ENCODE data around the gene LPIN1.
A peak's percentile ranks its signal among the peaks of the same experiment; 100 is the strongest.
"Not testable (repeated sequence)": the region's sequence is repeated elsewhere in the genome, so short reads cannot be mapped to it uniquely, and the experiment has no call there.

The LPIN1 gene

GRCh38 chr2:11810237-11810977, 64.0 kb downstream of the LPIN1 start:
- DNase-seq (ENCODE audit: low spot score), result no peak

DNA sequence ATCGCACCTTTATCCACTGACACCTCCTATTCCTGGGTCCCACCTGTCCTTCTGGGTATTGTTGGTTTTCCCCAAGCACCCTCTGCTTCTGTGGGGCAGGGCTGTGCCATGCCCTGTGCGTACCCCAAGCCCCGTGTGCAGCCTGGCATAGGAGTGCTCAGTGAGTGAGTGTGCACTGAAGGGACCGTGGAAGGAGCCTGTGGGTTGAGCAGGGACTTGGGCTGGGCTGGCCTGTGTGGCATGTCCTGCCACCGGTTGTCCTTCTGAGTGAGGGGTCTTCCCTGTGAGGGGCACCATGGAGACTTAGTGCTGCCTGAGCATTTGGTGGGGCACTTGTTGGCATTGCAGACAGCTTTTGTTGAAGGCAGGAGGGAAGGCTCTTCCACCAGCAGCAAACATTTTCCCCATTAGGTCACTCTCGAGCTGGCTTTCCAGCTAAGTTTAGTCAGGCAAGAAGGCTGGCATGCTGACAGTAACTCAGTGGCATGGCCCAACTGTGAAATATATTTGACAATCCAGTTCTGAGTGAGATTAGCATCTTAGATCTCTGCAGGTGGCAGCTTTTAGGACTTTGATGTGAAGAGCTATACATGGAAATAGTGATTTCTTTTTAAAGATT, 64.7 kb downstream of the LPIN1 start:
- no peak for DNase-seq (ENCODE audit: low spot score)

DNA sequence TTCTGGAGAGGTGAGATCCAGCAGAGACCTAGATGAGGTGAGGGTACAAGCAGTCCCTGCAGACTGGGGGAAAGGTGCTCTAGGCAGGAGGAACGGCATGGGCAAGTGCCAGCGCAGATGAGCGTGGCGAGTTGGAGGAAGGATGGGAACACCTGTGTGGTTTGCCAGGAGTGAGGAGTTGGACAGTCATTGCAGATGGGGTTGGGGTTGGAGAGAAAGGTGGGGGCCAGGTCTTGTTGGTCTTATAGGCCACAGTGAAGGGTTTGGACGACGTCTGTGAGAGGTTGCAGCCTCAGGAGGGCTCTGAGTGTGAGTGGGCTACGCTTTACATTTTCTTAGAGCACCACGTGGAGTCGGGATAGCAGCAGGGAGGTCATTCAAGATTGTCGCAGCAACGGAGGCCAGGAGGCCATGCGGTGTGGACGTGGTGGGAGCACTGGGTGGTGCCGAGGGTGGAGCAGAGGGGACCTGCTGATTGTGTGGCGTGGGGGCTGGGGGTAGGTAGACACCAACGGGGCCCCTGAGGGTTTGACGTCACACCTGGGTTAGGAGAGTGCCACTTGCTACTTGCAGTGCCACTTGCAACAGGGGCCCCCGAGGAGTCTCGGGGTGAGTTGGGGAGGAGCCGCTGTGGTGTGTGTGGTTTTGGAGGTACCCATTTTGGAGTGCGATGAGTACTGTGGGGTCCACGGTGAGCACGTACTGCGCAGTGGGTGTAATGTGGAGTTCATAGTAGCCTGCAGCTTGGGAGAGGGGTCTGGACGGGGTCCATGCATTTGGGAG, 66.2 kb downstream of the LPIN1 start:
- no peak for DNase-seq (ENCODE audit: low spot score)

DNA sequence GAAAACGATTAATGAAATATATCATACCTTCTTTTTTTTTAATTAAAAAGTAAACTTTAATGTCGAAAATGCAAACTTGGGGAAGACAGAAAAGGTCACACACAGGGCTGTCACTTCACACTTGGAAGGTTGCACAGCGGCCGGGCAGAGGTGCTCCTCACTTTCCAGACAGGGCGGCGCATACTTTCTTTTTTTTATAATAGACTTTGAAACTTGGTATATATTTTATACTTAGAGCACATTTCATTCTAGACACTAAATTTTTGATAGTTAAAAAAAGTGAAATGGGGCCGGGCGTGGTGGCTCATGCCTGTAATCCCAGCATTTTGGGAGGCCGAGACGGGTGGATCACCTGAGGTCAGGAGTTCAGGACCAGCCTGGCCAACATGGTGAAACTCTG, 66.9 kb downstream of the LPIN1 start:
- DNase-seq (ENCODE audit: low spot score), result not testable (repeated sequence)

- no peak for DNase-seq (ENCODE audit: low spot score)
Measured at GRCh38 chr2:11813951-11814350, 67.5 kb downstream of the LPIN1 start.

DNA sequence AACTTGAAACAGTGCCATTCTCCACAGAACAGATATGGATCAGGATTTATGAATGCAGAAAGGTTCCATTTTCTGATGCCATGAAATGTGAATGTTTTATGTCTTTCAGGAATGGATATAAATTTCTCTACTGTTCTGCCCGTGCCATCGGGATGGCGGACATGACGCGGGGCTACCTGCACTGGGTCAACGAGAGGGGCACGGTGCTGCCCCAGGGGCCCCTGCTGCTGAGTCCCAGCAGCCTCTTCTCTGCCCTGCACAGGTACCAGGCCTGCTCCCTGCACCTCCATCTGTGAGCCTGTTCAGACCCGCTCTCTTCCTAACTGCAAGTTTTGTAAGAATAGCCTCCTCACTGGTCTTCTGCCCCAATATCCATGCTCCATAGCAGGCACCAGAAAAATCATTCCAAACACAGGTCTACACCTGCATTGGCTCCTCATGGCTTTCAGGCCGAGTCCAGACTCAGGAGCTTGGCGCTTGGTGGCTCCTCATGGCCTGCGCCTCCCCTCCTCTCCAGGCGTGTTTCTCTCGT, 68.6 kb downstream of the LPIN1 start:
- no peak for DNase-seq (ENCODE audit: low spot score)

GRCh38 chr2:11816935-11817334, 70.5 kb downstream of the LPIN1 start:
- not testable (repeated sequence) for DNase-seq (ENCODE audit: low spot score)

DNA sequence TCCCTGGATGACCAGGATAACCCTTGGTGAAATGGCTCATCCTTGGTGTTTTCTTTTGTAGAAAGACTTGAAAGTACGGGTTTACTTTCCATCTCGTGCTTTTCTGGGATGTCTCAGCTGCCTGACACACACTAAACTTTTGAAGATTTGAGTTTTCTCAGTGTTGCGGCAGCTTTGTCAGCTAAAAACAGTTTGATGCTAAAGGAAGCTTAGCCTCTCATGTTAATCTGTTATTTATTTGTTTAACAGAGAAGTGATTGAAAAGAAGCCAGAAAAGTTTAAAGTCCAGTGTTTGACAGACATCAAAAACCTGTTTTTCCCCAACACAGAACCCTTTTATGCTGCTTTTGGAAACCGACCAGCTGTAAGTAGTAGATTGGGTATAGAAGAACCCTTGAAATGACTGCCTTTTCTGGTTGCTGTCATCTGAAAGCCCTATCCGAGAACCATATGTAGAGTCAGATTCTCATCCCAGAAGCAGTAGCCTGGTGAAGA, 72.8 kb downstream of the LPIN1 start:
- no peak for DNase-seq (ENCODE audit: low spot score)

- no peak for DNase-seq (ENCODE audit: low spot score)
Measured at GRCh38 chr2:11820650-11821049, 74.2 kb downstream of the LPIN1 start.

DNA sequence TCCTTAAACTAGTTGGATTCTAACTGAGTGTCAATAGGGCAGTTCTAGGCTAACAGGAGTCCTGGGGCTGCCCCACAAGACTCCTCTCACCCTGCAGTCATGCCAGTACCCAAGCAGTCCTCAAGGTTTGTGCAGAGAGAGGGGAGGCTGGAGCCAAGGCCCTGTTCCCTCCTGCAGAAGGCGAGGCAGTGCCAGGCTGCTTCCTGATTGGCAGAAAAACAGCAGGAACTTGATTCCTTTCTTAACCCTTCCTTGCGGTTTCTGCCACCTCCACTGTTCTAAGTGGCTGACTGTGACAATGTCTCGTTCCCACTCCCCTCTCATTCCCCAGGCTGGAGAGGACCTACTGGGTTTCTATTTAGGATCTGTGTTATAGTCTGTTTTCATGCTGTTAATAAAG, 75.3 kb downstream of the LPIN1 start:
- DNase-seq (ENCODE audit: low spot score), result no peak

DNA sequence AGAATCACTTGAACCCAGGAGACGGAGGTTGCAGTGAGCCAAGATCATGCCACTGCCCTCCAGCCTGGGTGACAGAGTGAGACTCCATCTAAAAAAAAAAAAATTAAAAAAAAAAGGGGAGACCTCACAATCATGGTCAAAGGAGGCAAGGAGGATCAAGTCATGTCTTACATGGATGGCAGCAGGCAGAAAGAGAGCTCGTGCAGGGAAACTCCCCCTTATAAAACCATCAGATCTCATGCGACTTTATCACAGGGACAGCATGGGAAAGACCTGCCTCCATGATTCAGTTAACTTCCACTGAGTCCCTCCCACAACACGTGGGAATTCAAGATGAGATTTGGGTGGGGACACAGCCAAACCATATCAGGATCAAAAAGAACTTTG, 75.9 kb downstream of the LPIN1 start:
- DNase-seq (ENCODE audit: low spot score), result not testable (repeated sequence)

DNA sequence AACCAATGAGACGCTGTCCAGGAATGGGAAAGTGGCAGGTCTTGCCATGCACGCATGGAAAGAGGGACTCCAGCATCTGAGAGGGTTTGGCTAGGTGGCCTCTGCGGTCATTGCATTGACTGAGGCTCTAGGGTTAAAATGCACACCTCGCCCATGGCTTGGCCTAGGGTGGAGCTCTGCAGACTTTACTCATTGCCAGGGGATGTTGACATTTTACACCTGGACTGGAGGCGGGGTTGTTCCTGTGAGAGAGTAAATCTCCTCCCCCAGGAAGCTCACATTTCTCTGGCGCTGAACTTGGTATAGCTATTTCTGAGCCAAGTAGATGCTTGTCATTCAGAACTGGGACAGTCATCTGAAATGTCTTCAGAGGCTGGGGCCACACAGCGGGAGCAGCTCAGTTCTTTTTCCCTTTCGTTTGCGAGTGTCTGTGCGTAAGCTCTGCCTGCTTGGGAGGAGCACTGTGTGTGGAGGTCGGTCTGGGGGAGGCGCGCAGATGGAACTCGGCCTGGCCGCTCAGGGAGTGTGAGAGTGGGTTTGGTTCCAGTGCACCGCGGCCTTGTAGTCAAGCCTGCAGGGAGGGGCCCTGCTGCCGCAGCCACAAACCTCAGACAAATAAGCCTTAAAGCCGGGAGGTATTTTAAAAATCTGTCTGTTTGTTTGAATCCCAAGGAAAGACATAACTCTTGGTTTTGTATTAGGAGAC, 76.5 kb downstream of the LPIN1 start:
- no peak for DNase-seq (ENCODE audit: low spot score)

DNA sequence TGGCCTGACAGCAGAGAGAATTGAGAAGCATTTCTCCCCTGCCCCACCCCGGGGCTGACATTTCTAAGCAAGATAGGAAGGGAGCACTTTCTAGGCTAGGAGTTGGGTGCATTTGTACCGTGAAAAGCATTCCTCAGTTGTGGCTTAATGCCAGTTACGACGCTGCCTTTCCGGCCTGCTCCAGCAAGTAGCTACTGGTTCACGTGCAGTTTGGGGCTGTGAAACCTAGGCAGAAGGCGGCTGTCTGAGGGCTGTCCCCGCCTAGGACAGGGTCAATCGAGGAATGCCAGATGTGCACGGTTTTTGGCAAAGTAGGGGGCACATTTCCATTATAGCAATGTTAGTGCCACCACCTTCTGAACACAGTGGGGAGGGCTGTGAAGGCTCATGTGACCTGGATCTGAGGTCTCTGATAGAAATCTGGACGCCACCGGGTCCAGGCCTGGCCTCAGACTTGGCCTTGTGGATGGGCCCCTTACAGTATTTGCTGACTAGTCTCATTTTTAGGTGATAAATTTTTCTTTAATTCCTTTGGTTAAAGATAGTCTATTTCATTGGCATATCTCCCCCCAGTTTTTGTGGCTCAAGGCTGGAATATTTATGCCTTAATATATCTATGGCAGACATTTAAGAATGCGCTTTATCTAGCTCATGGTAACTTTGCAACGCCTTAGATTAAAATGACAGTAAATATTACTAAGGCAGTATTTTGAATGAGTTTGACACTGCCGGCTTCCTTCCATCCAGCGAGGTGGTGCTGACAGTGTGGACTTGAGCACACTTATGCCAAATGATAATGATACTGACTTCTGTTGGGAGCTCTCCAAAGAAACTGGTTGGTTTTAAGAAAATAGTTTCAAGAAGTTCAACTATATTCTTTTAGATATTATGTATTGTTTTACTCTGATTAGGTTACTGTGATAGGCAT, 78.7 kb downstream of the LPIN1 start:
- no peak for DNase-seq (ENCODE audit: low spot score)

- DNase-seq (ENCODE audit: low spot score), result no peak
Measured at GRCh38 chr2:11827547-11827946, 81.1 kb downstream of the LPIN1 start.

- no peak for DNase-seq (ENCODE audit: low spot score)
Measured at GRCh38 chr2:11828933-11829323, 82.5 kb downstream of the LPIN1 start.

GRCh38 chr2:11829324-11829946, 83.0 kb downstream of the LPIN1 start:
- peak; percentile 73 for DNase-seq (ENCODE audit: low spot score)

DNA sequence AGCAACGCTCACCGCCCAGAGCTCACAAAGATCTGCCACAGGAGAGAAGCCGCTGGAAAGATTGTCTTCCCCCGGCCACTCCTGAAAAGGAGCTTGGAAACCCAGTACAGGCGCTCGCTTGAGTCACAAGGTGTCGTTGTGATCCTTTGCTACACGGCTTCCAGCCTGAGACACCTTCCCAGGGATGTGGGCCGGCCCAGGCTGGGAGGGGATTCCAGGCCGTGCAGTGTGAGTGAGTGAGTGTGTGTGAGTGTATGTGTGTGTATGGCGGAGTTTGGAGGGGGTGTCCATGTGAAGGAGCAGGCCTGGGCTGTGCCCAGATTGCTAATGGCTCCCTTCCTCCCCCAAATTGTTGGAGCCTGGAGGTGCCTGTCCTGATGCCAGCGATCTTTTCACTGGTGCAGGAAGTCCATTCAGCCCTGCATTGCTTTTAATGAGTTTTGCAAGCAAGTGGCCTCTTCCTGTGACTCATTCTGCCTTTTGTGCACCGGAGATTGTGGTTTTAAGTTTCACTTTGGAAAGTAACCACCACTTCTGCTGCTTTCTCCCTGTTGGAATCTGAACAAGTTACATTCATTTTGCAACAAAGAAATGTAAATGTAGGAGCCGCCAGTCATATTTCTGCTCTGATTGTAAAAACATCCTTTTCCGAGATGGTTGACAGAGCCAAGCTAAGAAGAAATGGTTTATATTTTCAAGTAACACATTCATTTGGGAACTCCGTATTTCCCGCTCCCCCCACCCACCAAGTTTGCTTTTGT, 83.7 kb downstream of the LPIN1 start:
- DNase-seq (ENCODE audit: low spot score), result peak; percentile 83

- no peak for DNase-seq (ENCODE audit: low spot score)
Measured at GRCh38 chr2:11830708-11831301, 84.4 kb downstream of the LPIN1 start.

DNA sequence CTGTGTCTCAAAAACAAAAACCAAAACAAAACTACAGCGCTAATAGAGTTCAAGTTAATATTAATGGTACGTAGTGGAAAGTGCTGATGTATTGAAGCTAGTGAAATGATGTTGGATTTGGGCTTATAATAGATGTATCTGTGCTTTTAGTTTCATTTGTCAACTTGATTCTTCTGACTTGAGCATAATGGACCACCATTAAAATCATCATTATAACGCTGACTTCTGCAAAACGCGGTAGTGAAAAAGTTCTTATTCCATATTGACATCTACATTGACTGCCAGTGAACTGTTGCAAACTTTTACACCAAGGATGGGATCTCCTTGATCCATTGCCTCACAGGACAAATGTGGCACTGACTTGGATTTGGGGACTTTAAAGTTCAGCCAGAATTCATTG, 85.0 kb downstream of the LPIN1 start:
- no peak for DNase-seq (ENCODE audit: low spot score)
